HepG2 (cell line): ENCODE results near the gene ACBD6. TPM values are rescaled to one million over a fixed set of nuclear protein-coding genes. Genes with fewer than 3 reads are reported as not detected.

ENCODE experiments used
- ASH2L ChIP-seq: fragments of 300-600, 200-600 bp; sonication (generic); IDR thresholded peaks from 2 replicates; pipeline ENCODE4 v1.7.0; 2017; ENCODE audit warnings: low read depth, mild to moderate bottlenecking, moderate library complexity, mixed read lengths, low read length; ENCODE audit not compliant: insufficient read length
- ATM ChIP-seq: fragments of 450-650 bp; IDR thresholded peaks from 2 replicates; pipeline ENCODE4 v1.7.1; 2017; ENCODE audit warnings: mild to moderate bottlenecking, borderline replicate concordance
- BORCS8-MEF2B ChIP-seq: sonication (generic); formaldehyde crosslinking; IDR thresholded peaks from 2 replicates; pipeline ENCODE4 v1.8.0; 2022; ENCODE audit warnings: mild to moderate bottlenecking, missing genetic modification reagents
- NFAT5 ChIP-seq: sonication (generic); formaldehyde crosslinking; IDR thresholded peaks from 2 replicates; pipeline ENCODE4 v1.4.0; 2020; ENCODE audit warnings: missing genetic modification reagents
- NFKBIZ ChIP-seq: IDR thresholded peaks from 2 replicates; pipeline ENCODE4 v1.6.1; 2018; ENCODE audit warnings: missing genetic modification reagents, missing compliant biosample characterization
- PAXIP1 ChIP-seq: sonication (generic); formaldehyde crosslinking; conservative IDR thresholded peaks from 2 replicates; pipeline ENCODE4 v1.4.0; 2020; ENCODE audit warnings: mild to moderate bottlenecking, missing genetic modification reagents, moderate library complexity
- SIN3A ChIP-seq: IDR thresholded peaks from 2 replicates; pipeline ENCODE4 v1.6.1; 2011; ENCODE audit warnings: low read depth, mild to moderate bottlenecking, control low read depth, low read length, borderline replicate concordance
- ZBTB37 ChIP-seq: sonication (generic); formaldehyde crosslinking; IDR thresholded peaks from 2 replicates; pipeline ENCODE4 v1.4.0; 2020; ENCODE audit warnings: mild to moderate bottlenecking, missing genetic modification reagents
- ZNF232 ChIP-seq: sonication (generic); formaldehyde crosslinking; IDR thresholded peaks from 2 replicates; pipeline ENCODE4 v1.4.0; 2020; ENCODE audit warnings: missing genetic modification reagents, borderline replicate concordance
- ZNF274 ChIP-seq: sonication (generic); formaldehyde crosslinking; IDR thresholded peaks from 2 replicates; pipeline ENCODE4 v1.5.1; 2020; ENCODE audit warnings: mild to moderate bottlenecking, missing genetic modification reagents
- ZNF543 ChIP-seq: sonication (generic); formaldehyde crosslinking; IDR thresholded peaks from 2 replicates; pipeline ENCODE4 v1.4.0; 2020; ENCODE audit warnings: mild to moderate bottlenecking, missing genetic modification reagents
- ZNF556 ChIP-seq: sonication (generic); formaldehyde crosslinking; IDR thresholded peaks from 2 replicates; pipeline ENCODE4 v1.4.0; 2020; ENCODE audit warnings: mild to moderate bottlenecking, missing genetic modification reagents, borderline replicate concordance
- ZNF558 ChIP-seq: sonication (generic); formaldehyde crosslinking; IDR thresholded peaks from 2 replicates; pipeline ENCODE4 v1.9.0; 2022; ENCODE audit warnings: mild to moderate bottlenecking, missing genetic modification reagents, borderline replicate concordance
- ZNF614 ChIP-seq: IDR thresholded peaks from 2 replicates; pipeline ENCODE4 v1.6.1; 2018; ENCODE audit warnings: missing biosample characterization, missing genetic modification reagents, inconsistent platforms, borderline replicate concordance
- ZSCAN20 ChIP-seq: sonication (generic); formaldehyde crosslinking; IDR thresholded peaks from 2 replicates; pipeline ENCODE4 v1.4.0; 2020; ENCODE audit warnings: missing genetic modification reagents, mild to moderate bottlenecking, borderline replicate concordance
- ZSCAN5A ChIP-seq: sonication (generic); formaldehyde crosslinking; IDR thresholded peaks from 2 replicates; pipeline ENCODE4 v1.8.0; 2022; ENCODE audit warnings: mild to moderate bottlenecking, missing genetic modification reagents, borderline replicate concordance
- polyA plus RNA-seq, 8 experiments: library from polyadenylated mRNA; depleted of rRNA in 3 of 8; stranded (reverse) in 7 of 8; unstranded in 1 of 8; fragments of >200 nt; fragmentation: Illumina TruSeq in 4 of 8; extraction: Trizol in 4 of 8; gene quantifications; 2 replicates each; pipeline versions ENCODE4 v1.2.1 to v1.2.3, GENCODE V29; 2011 to 2016; ENCODE audit warnings: low read depth in 4 of 8, missing spikeins in 1 of 8, mixed read lengths in 1 of 8; ENCODE audit not compliant: insufficient read depth in 1 of 8
- total RNA-seq, 5 experiments: library from RNA; depleted of rRNA; stranded (reverse); fragments of >200 nt; fragmentation: Illumina TruSeq; extraction: Trizol; gene quantifications; 2 replicates each; pipeline ENCODE4 v1.2.3, GENCODE V29; 2016; ENCODE audit warnings: low read depth in 1 of 5

ACBD6 gene
- total and polyA plus RNA-seq, 2 of the 13 experiments (the other 11 are each of a cell fraction or from before 2014, with no cell fraction given): 33.5 to 47.2 TPM

- no peak for TF ChIP-seq ZBTB37 (CRISPR knock-in tag)
- peak; percentile 31; the same call in 1 of the 2 replicates for TF ChIP-seq ZNF614
- 0 out of 2 replicates have a peak, but pooled peaks have one; percentile 22 for TF ChIP-seq SIN3A
- TF ChIP-seq ASH2L: no peak
- no peak for TF ChIP-seq BORCS8-MEF2B
- TF ChIP-seq NFAT5 (CRISPR knock-in tag): no peak
- 0 out of 2 replicates have a peak, but pooled peaks have one; percentile 18 for TF ChIP-seq ZNF274 (CRISPR knock-in tag)
- TF ChIP-seq ZNF558: no peak
- no peak for TF ChIP-seq ZSCAN20 (CRISPR knock-in tag)
- peak; percentile 34; the same call in 1 of the 2 replicates for TF ChIP-seq ZNF556 (CRISPR knock-in tag)
- TF ChIP-seq ZSCAN5A (CRISPR knock-in tag): no peak
- no peak for TF ChIP-seq NFKBIZ (CRISPR knock-in tag)
- peak; percentile 82 for TF ChIP-seq PAXIP1
- 0 out of 2 replicates have a peak, but pooled peaks have one; percentile 66 for TF ChIP-seq ZNF232 (CRISPR knock-in tag)
- TF ChIP-seq ZNF543: no peak
- no peak for TF ChIP-seq ATM
These were observed 248.5 kb downstream of the ACBD6 start (continued) for GRCh38 chr1:180253585-180254495.
